COLO668 (cell line): Measurements from ENCODE around the gene H2AZ2.
"Not testable (repeated sequence)": the region's sequence is repeated elsewhere in the genome, so short reads cannot be mapped to it uniquely, and the experiment has no call there.

Experiments used
- DNase-seq: peaks from one replicate; lab custom pipeline; 2025; ENCODE audit not compliant: unreplicated experiment; lab: John Stamatoyannopoulos, UW

H2AZ2 gene

DNA sequence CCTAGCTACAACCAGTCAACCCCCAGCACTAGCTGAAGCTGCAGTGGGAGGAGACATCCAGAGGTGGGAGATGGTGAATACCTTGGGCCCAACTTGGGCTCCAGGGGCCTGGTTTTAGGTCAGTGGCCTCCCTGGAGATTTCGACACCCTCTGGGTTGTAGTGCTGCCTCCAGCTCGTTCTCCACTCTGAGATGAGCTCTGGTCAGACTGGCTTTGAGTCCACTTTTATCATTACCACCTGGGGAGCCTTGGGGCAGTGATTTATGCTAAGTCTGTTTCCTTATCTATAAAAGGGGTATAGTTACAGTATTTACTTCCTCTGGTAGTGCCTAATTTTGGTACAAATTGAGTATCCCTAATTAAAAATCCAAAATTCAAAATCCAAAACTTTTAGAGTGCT, 28.6 kb downstream of the H2AZ2 start:
- no peak for DNase-seq

- DNase-seq = no peak
Measured at GRCh38 chr7:44814919-44815318, 33.0 kb downstream of the H2AZ2 start.

DNA sequence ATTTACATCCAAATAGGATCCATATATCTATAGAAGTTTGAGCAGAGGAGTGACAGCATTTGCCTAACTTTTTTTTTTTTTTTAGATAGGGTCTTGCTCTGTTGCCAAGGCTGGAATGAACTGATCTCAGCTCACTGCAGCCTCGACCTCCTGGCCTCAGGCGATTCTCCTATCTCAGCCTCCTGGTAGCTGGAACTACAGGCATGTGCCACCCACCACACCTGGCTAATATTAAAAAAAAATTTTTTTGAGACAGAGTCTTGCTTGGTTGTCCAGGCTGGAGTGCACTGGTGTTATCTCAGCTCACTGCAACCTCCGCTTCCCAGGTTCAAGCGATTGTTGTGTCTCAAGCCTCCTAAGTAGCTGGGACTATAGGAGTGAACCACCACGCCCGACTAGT, 36.3 kb downstream of the H2AZ2 start:
- DNase-seq = no peak

GRCh38 chr7:44811093-44811492, 36.8 kb downstream of the H2AZ2 start:
- DNase-seq = no peak

- no peak for DNase-seq
Measured at GRCh38 chr7:44808914-44809393, 38.9 kb downstream of the H2AZ2 start.

- no peak for DNase-seq
Measured at GRCh38 chr7:44805950-44806349, 41.9 kb downstream of the H2AZ2 start.

DNA sequence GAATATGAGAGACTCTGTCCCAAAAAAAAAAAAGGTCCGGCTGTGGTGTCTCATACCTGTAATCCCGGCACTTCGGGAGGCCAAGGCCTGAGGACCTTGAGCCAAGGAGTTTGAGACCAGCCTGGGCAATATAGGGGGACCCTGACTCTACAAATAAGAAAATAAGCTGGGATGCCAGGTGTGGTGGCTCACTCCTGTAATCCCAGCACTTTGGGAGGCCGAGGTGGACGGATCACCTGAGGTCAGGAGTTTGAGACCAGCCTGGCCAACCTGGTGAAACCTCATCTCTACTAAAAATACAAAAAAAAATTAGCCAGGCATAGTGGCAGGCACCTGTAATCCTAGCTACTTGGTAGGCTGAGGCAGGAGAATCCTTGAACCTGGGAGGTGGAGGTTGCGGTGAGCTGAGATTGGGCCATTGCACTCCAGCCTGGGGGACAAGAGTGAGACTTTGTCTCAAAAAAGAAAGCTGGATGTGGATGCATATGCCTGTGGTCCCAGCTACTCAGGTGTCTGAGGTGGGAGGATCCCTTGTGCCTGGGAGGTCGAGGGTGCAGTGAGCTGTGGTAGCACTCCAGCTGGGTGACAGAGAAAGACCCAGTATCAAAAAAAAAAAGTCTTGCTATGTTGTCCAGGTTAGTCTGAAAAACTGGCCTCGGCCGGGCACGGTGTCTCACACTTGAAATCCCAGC, 43.9 kb downstream of the H2AZ2 start:
- not testable (repeated sequence) for DNase-seq

- no peak for DNase-seq
Measured at GRCh38 chr7:44802418-44803025, 45.4 kb downstream of the H2AZ2 start.

DNA sequence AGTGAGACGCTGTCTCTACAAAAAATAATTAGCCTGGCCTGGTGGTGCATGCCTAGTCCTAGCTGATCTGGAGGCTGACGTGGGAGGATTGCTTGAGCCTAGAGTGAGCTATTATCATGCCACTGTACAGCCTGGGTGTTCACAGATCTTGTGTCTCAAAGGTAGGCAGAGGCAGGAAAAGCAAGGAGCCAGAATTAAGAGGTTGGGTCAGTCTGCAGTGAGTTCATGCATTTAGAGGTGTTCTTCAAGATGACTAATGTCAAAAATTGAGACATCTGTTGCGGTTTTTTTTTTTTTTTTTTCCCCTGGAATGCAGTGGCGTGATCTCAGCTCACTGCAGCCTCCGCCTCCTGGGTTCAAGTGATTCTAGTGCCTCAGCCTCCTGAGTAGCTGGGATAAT, 46.0 kb downstream of the H2AZ2 start:
- DNase-seq = no peak

DNA sequence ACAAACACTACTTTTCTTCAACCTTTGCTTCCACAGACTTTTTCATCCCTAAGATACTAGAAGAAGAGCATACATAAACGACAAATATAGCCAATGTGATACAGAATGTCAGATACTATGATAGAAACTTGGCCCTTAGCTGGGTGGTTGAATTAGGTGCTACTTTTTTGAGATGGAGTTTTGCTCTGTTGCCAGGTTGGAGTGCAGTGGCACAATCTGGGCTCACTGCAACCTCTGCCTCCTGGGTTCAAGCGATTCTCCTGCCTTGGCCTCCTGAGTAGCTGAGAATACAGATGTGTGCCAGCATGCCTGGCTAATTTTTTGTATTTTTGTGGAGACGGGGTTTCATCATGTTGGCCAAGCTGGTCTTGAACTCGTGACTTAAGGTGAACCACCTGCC, 47.9 kb downstream of the H2AZ2 start:
- DNase-seq = no peak

GRCh38 chr7:44798649-44799305, 49.1 kb downstream of the H2AZ2 start:
- no peak for DNase-seq

DNA sequence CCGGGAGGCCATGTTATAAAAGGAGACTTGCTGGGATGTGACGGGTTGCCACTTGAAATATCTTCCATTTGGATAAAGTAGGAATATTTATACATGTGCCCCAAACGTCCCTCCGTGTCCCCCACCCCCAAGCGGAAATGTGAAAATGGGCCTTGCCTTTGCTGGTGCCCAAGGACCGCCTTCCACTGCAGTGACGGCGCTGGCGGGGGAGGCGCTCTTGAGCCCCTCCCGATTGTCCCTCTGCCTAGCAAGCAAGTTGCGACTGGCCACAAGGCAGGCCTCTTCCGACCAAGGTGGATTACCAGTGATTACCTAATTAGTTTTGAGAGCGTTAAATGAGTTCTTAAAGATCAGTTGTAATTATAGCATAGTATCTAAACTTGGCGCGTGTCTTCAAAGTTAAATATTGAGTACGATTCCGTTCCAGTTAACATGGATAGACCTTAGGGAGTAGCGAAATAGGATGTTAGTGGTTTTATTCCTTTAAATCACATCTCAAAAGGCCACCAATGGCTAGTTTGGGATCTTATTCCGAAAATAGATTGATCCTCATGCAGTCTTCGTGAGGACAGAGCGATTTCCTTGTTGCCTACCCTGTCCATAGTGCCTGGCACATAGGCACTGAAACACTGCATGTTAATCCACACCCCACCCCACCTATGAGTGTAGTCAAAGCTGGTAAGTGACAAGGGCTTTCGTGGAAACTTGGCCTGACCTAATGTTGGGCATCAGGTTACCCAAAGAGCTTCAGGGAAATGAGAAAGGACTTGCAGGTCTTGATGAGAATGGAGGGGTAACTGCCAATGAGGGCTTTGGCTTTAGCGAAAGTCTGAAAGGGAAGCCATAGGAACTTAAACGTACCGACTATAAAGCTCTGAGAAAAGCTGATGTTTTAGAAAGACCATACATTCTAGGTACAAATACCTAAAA, 50.3 kb downstream of the H2AZ2 start:
- DNase-seq = peak; percentile 94

DNA sequence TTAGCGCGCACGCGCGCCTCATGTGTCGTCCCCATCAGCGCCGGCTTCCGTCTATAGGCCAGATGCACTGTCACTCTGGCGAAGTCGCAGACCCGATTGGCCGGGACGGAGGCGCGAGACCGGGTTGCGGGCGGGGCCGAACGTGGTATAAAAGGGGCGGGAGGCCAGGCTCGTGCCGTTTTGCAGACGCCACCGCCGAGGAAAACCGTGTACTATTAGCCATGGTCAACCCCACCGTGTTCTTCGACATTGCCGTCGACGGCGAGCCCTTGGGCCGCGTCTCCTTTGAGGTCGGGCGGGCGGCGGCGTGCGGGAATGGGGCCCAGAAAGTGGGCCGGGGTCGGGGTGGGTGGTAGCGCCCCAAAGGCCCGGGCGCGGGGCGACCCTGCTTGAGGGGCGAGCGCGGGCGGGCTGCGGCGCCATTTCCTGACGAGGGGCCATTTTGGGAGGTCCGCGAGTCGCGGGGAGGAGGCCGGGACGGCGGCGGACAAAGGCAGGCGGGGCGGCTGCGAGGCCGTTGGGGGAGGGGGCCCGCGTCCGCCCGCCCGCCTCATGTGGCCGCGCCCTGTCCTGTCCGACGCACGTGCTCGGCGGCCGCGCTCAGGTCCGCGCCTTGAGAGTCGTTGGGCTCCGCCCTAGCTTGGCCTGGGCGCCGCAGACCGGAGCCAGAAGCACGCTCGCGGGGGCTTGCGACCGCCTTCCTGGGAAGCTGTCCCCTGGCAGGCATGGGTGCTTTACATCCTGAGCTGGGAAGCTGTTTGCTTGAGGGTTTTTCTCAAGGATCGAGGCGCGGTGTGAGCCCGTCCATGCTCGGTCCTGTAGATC, 51.2 kb downstream of the H2AZ2 start, which contains the start of gene PPIA:
PPIA (plus strand) TSS at position 178 of the 825 bp plus-strand sequence; CDS start at position 222, 44 bp downstream.
- DNase-seq = peak; percentile 100

DNA sequence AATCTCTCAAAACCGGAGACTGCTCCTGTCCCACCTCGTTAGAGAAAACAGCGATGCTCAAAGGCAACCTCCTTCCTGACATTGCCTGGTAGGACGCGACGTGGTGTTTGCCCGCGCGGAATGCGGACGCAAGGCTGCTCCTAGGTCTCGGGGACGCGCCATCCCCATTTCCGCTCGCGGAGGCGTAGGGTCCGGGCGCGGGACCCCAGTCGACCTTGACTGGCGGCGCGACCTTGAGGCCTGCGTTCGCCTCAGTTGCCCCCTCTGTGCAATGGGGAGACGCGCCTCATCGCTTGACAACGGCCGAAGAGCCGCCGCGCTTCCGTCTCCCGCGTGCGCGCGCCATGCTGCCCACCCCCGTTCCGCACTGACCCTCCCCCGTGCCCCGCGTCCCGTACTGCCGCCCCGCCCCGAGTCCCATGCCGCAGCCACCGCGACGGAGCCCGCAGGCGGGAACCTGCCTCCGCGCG, 51.8 kb downstream of the H2AZ2 start:
- peak; percentile 96 for DNase-seq

DNA sequence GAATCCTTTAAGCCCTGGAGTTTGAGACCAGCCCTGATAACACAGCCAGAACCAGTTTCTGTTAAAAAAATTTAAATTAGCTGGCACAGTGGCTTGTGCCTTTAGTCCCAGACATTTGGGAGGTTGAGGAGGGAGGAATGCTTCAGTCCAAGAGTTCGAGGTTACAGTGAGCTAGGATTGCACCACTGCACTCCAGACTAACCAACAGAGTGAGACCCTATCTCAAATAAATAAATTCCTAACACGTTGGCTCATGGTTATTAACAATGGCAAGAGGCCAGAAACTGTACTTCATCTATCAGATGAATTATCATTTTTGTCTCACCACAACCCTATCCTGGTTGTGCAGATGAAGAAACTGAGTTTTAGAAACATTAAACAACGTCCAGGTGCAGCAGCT, 53.6 kb downstream of the H2AZ2 start:
- no peak for DNase-seq

GRCh38 chr7:44793919-44794318, 54.0 kb downstream of the H2AZ2 start:
- no peak for DNase-seq

- no peak for DNase-seq
Measured at GRCh38 chr7:44791278-44792219, 56.3 kb downstream of the H2AZ2 start.

- no peak for DNase-seq
Measured at GRCh38 chr7:44789990-44790389, 57.9 kb downstream of the H2AZ2 start.

DNA sequence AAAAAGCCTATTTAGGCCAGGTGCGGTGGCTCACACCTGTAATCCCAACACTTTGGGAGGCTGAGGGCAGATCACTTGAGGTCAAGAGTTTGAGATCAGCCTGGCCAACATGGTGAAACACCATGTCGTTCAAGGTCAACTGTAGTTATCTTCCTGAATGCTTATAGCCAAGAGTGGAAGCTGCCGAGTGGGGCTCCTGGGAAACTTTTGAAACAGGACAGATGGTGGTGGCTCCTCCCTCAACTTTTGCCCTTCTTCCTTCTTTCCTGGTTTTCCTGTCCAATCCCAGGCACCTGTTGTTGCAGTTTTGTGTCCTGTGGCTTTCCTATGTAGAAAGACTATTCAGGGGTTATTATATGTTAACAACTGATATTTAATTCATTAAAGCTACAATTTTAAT, 60.1 kb downstream of the H2AZ2 start:
- DNase-seq = no peak
